H9 (cell line): Measurements from ENCODE around the gene ANGEL2. TPM values are rescaled to one million over a fixed set of nuclear protein-coding genes. Genes with fewer than 3 reads are reported as not detected.

ENCODE experiments used
- DNase-seq: peaks from one replicate; pipeline ENCODE4 v3.0.0-alpha.2; 2017
- H2AFZ ChIP-seq: one replicate; pipeline ENCODE4 v1.6.1; 2013; ENCODE audit warnings: mild to moderate bottlenecking, low read length, control low read depth, moderate library complexity
- H2AK5ac ChIP-seq: 2 replicates; pipeline ENCODE4 v1.6.1; 2013; ENCODE audit warnings: low read length, control low read depth, mixed read lengths; ENCODE audit not compliant: insufficient read length
- H2BK120ac ChIP-seq: one replicate; pipeline ENCODE4 v1.6.1; 2013; ENCODE audit warnings: low read depth, mild to moderate bottlenecking, low read length, control low read depth, inconsistent platforms; ENCODE audit not compliant: poor library complexity, severe bottlenecking
- H2BK12ac ChIP-seq: 2 replicates; pipeline ENCODE4 v1.6.1; 2013; ENCODE audit warnings: low read length, control low read depth, mixed read lengths, low read depth; ENCODE audit not compliant: insufficient read length
- H2BK15ac ChIP-seq: 2 replicates; pipeline ENCODE4 v1.6.1; 2013; ENCODE audit warnings: low read depth, low read length, control low read depth
- H2BK20ac ChIP-seq: one replicate; pipeline ENCODE4 v1.6.1; 2013; ENCODE audit warnings: low read depth, mild to moderate bottlenecking, low read length, control low read depth, inconsistent platforms; ENCODE audit not compliant: poor library complexity, severe bottlenecking
- H2BK5ac ChIP-seq: 2 replicates; pipeline ENCODE4 v1.6.1; 2013; ENCODE audit warnings: low read length, control low read depth, mixed read lengths; ENCODE audit not compliant: insufficient read length
- H3K14ac ChIP-seq: 2 replicates; pipeline ENCODE4 v1.6.1; 2013; ENCODE audit warnings: low read length, control low read depth; ENCODE audit not compliant: insufficient read depth
- H3K18ac ChIP-seq: 2 replicates; pipeline ENCODE4 v1.6.1; 2013; ENCODE audit warnings: low read depth, mild to moderate bottlenecking, mixed read lengths, low read length, control low read depth; ENCODE audit not compliant: insufficient read length
- H3K23ac ChIP-seq: 2 replicates; pipeline ENCODE4 v1.6.1; 2013; ENCODE audit warnings: low read length, control low read depth, mixed read lengths, low read depth; ENCODE audit not compliant: insufficient read length
- H3K23me2 ChIP-seq: 2 replicates; pipeline ENCODE4 v1.6.1; 2013; ENCODE audit warnings: low read depth, mild to moderate bottlenecking, mixed read lengths, low read length, control low read depth; ENCODE audit not compliant: insufficient read length, poor library complexity, severe bottlenecking
- H3K27ac ChIP-seq: 2 replicates; pipeline ENCODE4 v1.5.1; 2013; ENCODE audit warnings: low read length, control low read depth, mixed read lengths, low read depth; ENCODE audit not compliant: insufficient read length
- H3K27me3 ChIP-seq: 2 replicates; pipeline ENCODE4 v1.6.1; 2013; ENCODE audit warnings: low read length, control low read depth, inconsistent platforms; ENCODE audit not compliant: insufficient read depth
- H3K4ac ChIP-seq: 2 replicates; pipeline ENCODE4 v1.6.1; 2013; ENCODE audit warnings: low read depth, mild to moderate bottlenecking, control low read depth, inconsistent platforms, low read length, moderate library complexity
- H3K4me1 ChIP-seq: 2 replicates; pipeline ENCODE4 v1.6.1; 2013; ENCODE audit warnings: low read length, control low read depth, inconsistent platforms; ENCODE audit not compliant: insufficient read depth
- H3K4me2 ChIP-seq: 2 replicates; pipeline ENCODE4 v1.6.1; 2013; ENCODE audit warnings: low read length, control low read depth, mixed read lengths; ENCODE audit not compliant: insufficient read length, insufficient read depth
- H3K56ac ChIP-seq: 2 replicates; pipeline ENCODE4 v1.6.1; 2013; ENCODE audit warnings: low read depth, mild to moderate bottlenecking, mixed read lengths, low read length, control low read depth; ENCODE audit not compliant: insufficient read length
- H3K79me1 ChIP-seq: 2 replicates; pipeline ENCODE4 v1.6.1; 2013; ENCODE audit warnings: low read depth, mild to moderate bottlenecking, moderate library complexity, low read length, control low read depth, inconsistent platforms; ENCODE audit not compliant: insufficient read depth, poor library complexity, severe bottlenecking
- H3K79me2 ChIP-seq: 2 replicates; pipeline ENCODE4 v1.6.1; 2013; ENCODE audit warnings: low read length, control low read depth, inconsistent platforms; ENCODE audit not compliant: insufficient read depth
- H3K9ac ChIP-seq: 2 replicates; pipeline ENCODE4 v1.6.1; 2013; ENCODE audit warnings: low read length, control low read depth, mixed read lengths; ENCODE audit not compliant: insufficient read length; ENCODE audit errors: extremely low read depth
- H3K9me3 ChIP-seq: one replicate; pipeline ENCODE4 v1.6.1; 2013; ENCODE audit warnings: low read depth, low read length, inconsistent platforms; ENCODE audit not compliant: control insufficient read depth
- H3T11ph ChIP-seq: one replicate; pipeline ENCODE4 v1.6.1; 2013; ENCODE audit warnings: mild to moderate bottlenecking, low read length, control low read depth, inconsistent platforms
- H4K20me1 ChIP-seq: one replicate; pipeline ENCODE4 v1.6.1; 2013; ENCODE audit not compliant: control insufficient read depth, insufficient read length, insufficient read depth
- H4K5ac ChIP-seq: 2 replicates; pipeline ENCODE4 v1.6.1; 2013; ENCODE audit warnings: low read depth, mild to moderate bottlenecking, mixed read lengths, low read length, control low read depth; ENCODE audit not compliant: insufficient read length
- H4K8ac ChIP-seq: replicated peaks from 2 replicates; pipeline ENCODE4 v1.6.1; 2013; ENCODE audit warnings: low read length, control low read depth, mixed read lengths, low read depth; ENCODE audit not compliant: insufficient read length
- H4K91ac ChIP-seq: 2 replicates; pipeline ENCODE4 v1.6.1; 2013; ENCODE audit warnings: low read depth, mild to moderate bottlenecking, moderate library complexity, mixed read lengths, low read length, control low read depth; ENCODE audit not compliant: insufficient read length
- H3K27ac Mint-ChIP-seq, 3 experiments: 2 replicates in 2 of 3; 3 replicates in 1 of 3; pipeline ENCODE4 v1.8.0; 2020 to 2021; ENCODE audit warnings: mixed read lengths in 3 of 3, mild to moderate bottlenecking in 1 of 3, moderate library complexity in 1 of 3
- H3K27me3 Mint-ChIP-seq: 2 replicates; pipeline ENCODE4 v1.8.0; 2021; ENCODE audit warnings: low read depth, mild to moderate bottlenecking, moderate library complexity, mixed read lengths
- H3K36me3 Mint-ChIP-seq, 3 experiments: 2 replicates in 2 of 3; 3 replicates in 1 of 3; pipeline ENCODE4 v1.8.0; 2020 to 2021; ENCODE audit warnings: low read depth in 3 of 3, mixed read lengths in 3 of 3; ENCODE audit not compliant: insufficient read depth in 1 of 3
- H3K4me1 Mint-ChIP-seq, 2 experiments: 2 replicates each; pipeline ENCODE4 v1.8.0; 2020; ENCODE audit warnings: mixed read lengths in 2 of 2
- H3K4me3 Mint-ChIP-seq, 2 experiments: 2 replicates in 1 of 2; 3 replicates in 1 of 2; pipeline ENCODE4 v1.8.0; 2020 to 2021; ENCODE audit warnings: mild to moderate bottlenecking in 2 of 2, mixed read lengths in 2 of 2, moderate library complexity in 1 of 2
- H3K9me3 Mint-ChIP-seq, 2 experiments: 2 replicates in 1 of 2; 3 replicates in 1 of 2; pipeline ENCODE4 v1.8.0; 2020; ENCODE audit warnings: mild to moderate bottlenecking in 2 of 2, mixed read lengths in 2 of 2, moderate library complexity in 1 of 2
- CTCF ChIP-seq: fragments of 200-600 bp; sonication (generic); conservative IDR thresholded peaks from 3 replicates; pipeline ENCODE4 v1.8.0; 2021; ENCODE audit warnings: antibody characterized with exemption, mild to moderate bottlenecking
- WGBS: extraction: QIAGEN DNeasy Blood & Tissue Kit; methylation state at CpG from one replicate; pipeline ENCODE4 v1.1.7; 2013; ENCODE audit warnings: missing lambda C conversion rate, low lambda C conversion rate, mixed read lengths; ENCODE audit not compliant: insufficient read length; ENCODE audit errors: extremely low coverage; 5-methylcytosine and 5-hydroxymethylcytosine counted together
- total RNA-seq: library from RNA; stranded (reverse); gene quantifications from 2 replicates; pipeline ENCODE4 v1.2.1, GENCODE V29; 2021

ANGEL2 gene
- total RNA-seq, 1 experiment from 2014 or later, result 47.8 TPM

GRCh38 chr1:212955961-212956620, 59.6 kb downstream of the ANGEL2 start:
- no peak overlapping the region for H2BK15ac ChIP-seq
- no peak for DNase-seq
- H3K23me2 ChIP-seq, result peaks cover 8% of the 10 kb centered on the region
- H3K56ac ChIP-seq, result no peak overlapping the region
- no peak overlapping the region for H3K4ac ChIP-seq
- H2BK12ac ChIP-seq, result no peak overlapping the region
- peak overlapping the region; percentile 61 to 69 (median 63); a peak in 6 of 7 replicates for H3K27ac Mint-ChIP-seq
- no peak overlapping the region for H4K5ac ChIP-seq
- no peak overlapping the region for H2AK5ac ChIP-seq
- H3K36me3 Mint-ChIP-seq, result peaks cover 73 to 90% (median 75%) of the 10 kb centered on the region in 3 experiments
- no peak overlapping the region for H2AFZ ChIP-seq
- H2BK5ac ChIP-seq, result no peak overlapping the region
- no peak overlapping the region for H3K23ac ChIP-seq
- H3K9ac ChIP-seq, result no peak overlapping the region
- H3T11ph ChIP-seq, result no peak overlapping the region
- no CpG with 5 or more reads among the region's 8 CpGs for WGBS
- H2BK120ac ChIP-seq, result no peak overlapping the region
- H3K79me2 ChIP-seq, result peaks cover 6% of the 10 kb centered on the region; the same call in 1 of the 2 replicates
- peak overlapping the region in 1 of 2 experiments; percentile 25; a peak in 1 of 5 replicates for H3K4me3 Mint-ChIP-seq
- H4K91ac ChIP-seq, result no peak overlapping the region
- H3K4me1 ChIP-seq, result peaks cover 3% of the 10 kb centered on the region; the same call in 1 of the 2 replicates
- no peaks in the 10 kb centered on the region for H3K27me3 ChIP-seq
- no peak overlapping the region for H3K27ac ChIP-seq
- no peak overlapping the region for H3K4me2 ChIP-seq
- no peak overlapping the region for H3K14ac ChIP-seq
- no peak overlapping the region for H4K8ac ChIP-seq
- H3K4me1 Mint-ChIP-seq, result peaks cover 47 to 54% of the 10 kb centered on the region in 2 experiments
- H4K20me1 ChIP-seq, result peaks cover 2% of the 10 kb centered on the region
- H2BK20ac ChIP-seq, result no peak overlapping the region
- H3K27me3 Mint-ChIP-seq, result no peaks in the 10 kb centered on the region
- no peaks in the 10 kb centered on the region for H3K9me3 ChIP-seq
- H3K79me1 ChIP-seq, result peaks cover 7% of the 10 kb centered on the region
- no peak overlapping the region for H3K18ac ChIP-seq
- no peaks in the 10 kb centered on the region for H3K9me3 Mint-ChIP-seq
- TF ChIP-seq CTCF, result no peak
